Breast epithelium (tissue), 4 donors: ENCODE data around the gene ZNF175. TPM values are rescaled to one million over a fixed set of nuclear protein-coding genes. Genes with fewer than 3 reads are reported as not detected.

Experiments
- DNase-seq, 2 donors: peaks; one replicate each; pipeline ENCODE4 v3.0.0-alpha.2; 2019; ENCODE audit warnings: low spot score in 2 of 2
- H3K27ac ChIP-seq, 2 donors: fragments of 200-600 bp; sonication (generic) in 1 of 2; one replicate each; pipeline ENCODE4 v1.5.1; 2016 to 2019; ENCODE audit warnings: mild to moderate bottlenecking in 1 of 2
- H3K27me3 ChIP-seq, 2 donors: fragments of 200-600 bp; sonication (generic) in 1 of 2; one replicate each; pipeline versions ENCODE4 v1.5.1 to v1.6.0; 2017 to 2019; ENCODE audit warnings: control low read depth in 1 of 2, mild to moderate bottlenecking in 1 of 2
- H3K36me3 ChIP-seq: fragments of 200-600 bp; one replicate; pipeline ENCODE4 v1.5.1; 2019
- H3K4me1 ChIP-seq, 2 donors: fragments of 200-600 bp; sonication (generic); one replicate each; pipeline ENCODE4 v1.5.1; 2016 to 2019; ENCODE audit warnings: control low read depth in 1 of 2
- H3K4me3 ChIP-seq, 3 donors: fragments of 200-600 bp; sonication (generic); 1 replicate in 2 of 3; 2 replicates in 1 of 3; pipeline ENCODE4 v1.5.1; 2016 to 2019; ENCODE audit warnings: mild to moderate bottlenecking in 3 of 3, moderate library complexity in 2 of 3
- H3K9me3 ChIP-seq, 2 donors: fragments of 200-600 bp; sonication (generic) in 1 of 2; one replicate each; pipeline ENCODE4 v1.5.1; 2016 to 2019; ENCODE audit warnings: control low read depth in 1 of 2
- CTCF ChIP-seq, 3 donors: fragments of 450-650 bp; IDR thresholded peaks; one replicate each; pipeline ENCODE4 v1.5.1; 2016 to 2017; ENCODE audit warnings: antibody characterized with exemption in 3 of 3, mild to moderate bottlenecking in 3 of 3, moderate library complexity in 3 of 3
- POLR2A ChIP-seq: fragments of 450-650 bp; IDR thresholded peaks from one replicate; pipeline ENCODE4 v1.6.1; 2016; ENCODE audit warnings: antibody characterized with exemption, mild to moderate bottlenecking, moderate library complexity
- POLR2AphosphoS5 ChIP-seq, 3 donors: sonication (generic); formaldehyde crosslinking; IDR thresholded peaks; one replicate each; pipeline ENCODE4 v1.6.1; 2017; ENCODE audit warnings: antibody characterized with exemption in 3 of 3
- intact Hi-C: fragments of 100-400 bp; cut with DNase I; formaldehyde crosslinking; loops from one replicate; pipeline ENCODE4 v1.15.1; 2023; ENCODE audit warnings: low total_unique reads
- total RNA-seq, 3 donors: library from RNA; depleted of rRNA; stranded (reverse); fragments of >200 nt; gene quantifications; one replicate each; pipeline ENCODE4 v1.1.0, GENCODE V29; 2016

ZNF175 gene
- total RNA-seq, 3 donors from 2014 or later = 4.3 to 12.1 (median 8.9) TPM

GRCh38 chr19:51549533-51550324 lies 21.4 kb upstream of the ZNF175 start:
- no peaks in the 10 kb centered on the region for H3K36me3 ChIP-seq
- H3K9me3 ChIP-seq = no peaks in the 10 kb centered on the region
- no peak overlapping the region for H3K4me3 ChIP-seq
- intact Hi-C loops = no loop called here
- peaks cover 0 to 38% of the 10 kb centered on the region in 2 donors for H3K27me3 ChIP-seq
- no peak overlapping the region for H3K27ac ChIP-seq
- H3K4me1 ChIP-seq = no peaks in the 10 kb centered on the region
- TF ChIP-seq CTCF (IDR thresholded peaks at IDR 0.05) = no peak
- no peak for TF ChIP-seq POLR2A
- TF ChIP-seq POLR2AphosphoS5 (IDR thresholded peaks at IDR 0.05) = no peak
- DNase-seq = no peak

GRCh38 chr19:51550848-51551672 lies 20.0 kb upstream of the ZNF175 start:
- peaks cover 0 to 29% of the 10 kb centered on the region in 2 donors for H3K27me3 ChIP-seq
- TF ChIP-seq CTCF (IDR thresholded peaks at IDR 0.05) (no peak), POLR2A (no peak), POLR2AphosphoS5 (IDR thresholded peaks at IDR 0.05) (no peak)
- H3K4me3 ChIP-seq = no peak overlapping the region
- H3K9me3 ChIP-seq = no peaks in the 10 kb centered on the region
- intact Hi-C loops = no loop called here
- DNase-seq = no peak
- H3K4me1 ChIP-seq = no peaks in the 10 kb centered on the region
- no peak overlapping the region for H3K27ac ChIP-seq
- no peaks in the 10 kb centered on the region for H3K36me3 ChIP-seq

- no peak overlapping the region for H3K4me3 ChIP-seq
- H3K4me1 ChIP-seq = no peaks in the 10 kb centered on the region
- H3K27ac ChIP-seq = no peak overlapping the region
- peak in 1 of 2 donors; percentile 17 for DNase-seq
- intact Hi-C loops = no loop called here
- H3K27me3 ChIP-seq = peaks cover 0 to 31% of the 10 kb centered on the region in 2 donors
- H3K9me3 ChIP-seq = no peaks in the 10 kb centered on the region
- TF ChIP-seq POLR2A = no peak
- TF ChIP-seq CTCF (IDR thresholded peaks at IDR 0.05) = no peak
- TF ChIP-seq POLR2AphosphoS5 (IDR thresholded peaks at IDR 0.05) = no peak
- H3K36me3 ChIP-seq = no peaks in the 10 kb centered on the region
These were observed 19.2 kb upstream of the ZNF175 start for GRCh38 chr19:51551673-51552432.

- DNase-seq = no peak
- peaks cover 0 to 29% of the 10 kb centered on the region in 2 donors for H3K27me3 ChIP-seq
- intact Hi-C loops = no loop called here
- no peak overlapping the region for H3K4me3 ChIP-seq
- H3K36me3 ChIP-seq = no peaks in the 10 kb centered on the region
- TF ChIP-seq POLR2A = no peak
- TF ChIP-seq CTCF (IDR thresholded peaks at IDR 0.05) = no peak
- TF ChIP-seq POLR2AphosphoS5 (IDR thresholded peaks at IDR 0.05) = no peak
- H3K27ac ChIP-seq = no peak overlapping the region
- H3K9me3 ChIP-seq = no peaks in the 10 kb centered on the region
- H3K4me1 ChIP-seq = no peaks in the 10 kb centered on the region
These were observed 18.5 kb upstream of the ZNF175 start for GRCh38 chr19:51552608-51552995.
